GOT3 (cell line): ENCODE data around the gene HDAC10.

Experiments
- DNase-seq: peaks from one replicate; lab custom pipeline; 2025; ENCODE audit warnings: mixed read lengths; lab: John Stamatoyannopoulos, UW

Gene HDAC10, protein sequence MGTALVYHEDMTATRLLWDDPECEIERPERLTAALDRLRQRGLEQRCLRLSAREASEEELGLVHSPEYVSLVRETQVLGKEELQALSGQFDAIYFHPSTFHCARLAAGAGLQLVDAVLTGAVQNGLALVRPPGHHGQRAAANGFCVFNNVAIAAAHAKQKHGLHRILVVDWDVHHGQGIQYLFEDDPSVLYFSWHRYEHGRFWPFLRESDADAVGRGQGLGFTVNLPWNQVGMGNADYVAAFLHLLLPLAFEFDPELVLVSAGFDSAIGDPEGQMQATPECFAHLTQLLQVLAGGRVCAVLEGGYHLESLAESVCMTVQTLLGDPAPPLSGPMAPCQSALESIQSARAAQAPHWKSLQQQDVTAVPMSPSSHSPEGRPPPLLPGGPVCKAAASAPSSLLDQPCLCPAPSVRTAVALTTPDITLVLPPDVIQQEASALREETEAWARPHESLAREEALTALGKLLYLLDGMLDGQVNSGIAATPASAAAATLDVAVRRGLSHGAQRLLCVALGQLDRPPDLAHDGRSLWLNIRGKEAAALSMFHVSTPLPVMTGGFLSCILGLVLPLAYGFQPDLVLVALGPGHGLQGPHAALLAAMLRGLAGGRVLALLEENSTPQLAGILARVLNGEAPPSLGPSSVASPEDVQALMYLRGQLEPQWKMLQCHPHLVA

DNA sequence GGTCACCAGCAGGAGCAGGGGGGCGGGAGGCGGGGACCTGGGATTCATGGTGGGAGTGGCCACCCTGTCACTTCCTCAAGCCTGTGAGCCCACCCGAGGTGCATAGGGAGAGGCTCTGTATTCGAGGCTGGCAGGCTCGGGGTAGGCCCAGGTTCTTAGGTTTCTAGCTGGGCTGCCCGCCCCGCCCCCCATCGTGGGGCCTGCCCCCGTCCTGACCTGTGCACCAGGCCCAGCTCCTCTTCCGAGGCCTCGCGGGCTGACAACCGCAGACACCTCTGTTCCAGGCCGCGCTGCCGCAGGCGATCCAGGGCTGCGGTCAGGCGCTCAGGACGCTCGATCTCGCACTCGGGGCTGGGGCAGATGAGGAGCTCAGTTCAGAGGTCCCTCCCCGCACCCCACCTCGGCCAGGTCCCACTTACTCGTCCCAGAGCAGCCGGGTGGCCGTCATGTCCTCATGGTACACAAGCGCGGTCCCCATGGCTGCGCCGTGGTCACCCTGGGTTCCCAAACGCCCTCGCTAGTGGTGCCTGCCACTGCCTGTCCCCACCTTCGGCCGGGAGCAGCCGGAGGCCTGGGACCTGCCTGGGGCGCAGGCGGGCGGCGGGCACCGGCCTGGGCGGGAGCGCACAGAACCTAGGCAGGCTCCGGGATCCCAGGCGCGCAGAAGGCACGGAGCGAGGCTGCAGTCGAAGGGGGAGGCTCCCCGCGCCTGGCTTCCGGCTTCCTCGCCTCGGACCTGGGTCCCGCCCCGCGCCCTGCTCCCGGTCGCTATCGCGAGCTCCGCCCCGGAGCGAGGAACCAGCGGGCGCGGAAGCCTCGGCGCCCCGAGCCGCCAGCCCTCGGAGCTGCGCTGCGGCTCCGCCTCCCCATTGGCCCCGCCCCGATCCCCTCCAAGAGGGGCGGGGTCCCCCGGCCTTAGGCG lies at the start of gene HDAC10:
HDAC10 (minus strand) TSS at position 711 of the 922 bp plus-strand sequence; CDS start at position 478, 233 bp downstream.
- DNase-seq: no peak

DNA sequence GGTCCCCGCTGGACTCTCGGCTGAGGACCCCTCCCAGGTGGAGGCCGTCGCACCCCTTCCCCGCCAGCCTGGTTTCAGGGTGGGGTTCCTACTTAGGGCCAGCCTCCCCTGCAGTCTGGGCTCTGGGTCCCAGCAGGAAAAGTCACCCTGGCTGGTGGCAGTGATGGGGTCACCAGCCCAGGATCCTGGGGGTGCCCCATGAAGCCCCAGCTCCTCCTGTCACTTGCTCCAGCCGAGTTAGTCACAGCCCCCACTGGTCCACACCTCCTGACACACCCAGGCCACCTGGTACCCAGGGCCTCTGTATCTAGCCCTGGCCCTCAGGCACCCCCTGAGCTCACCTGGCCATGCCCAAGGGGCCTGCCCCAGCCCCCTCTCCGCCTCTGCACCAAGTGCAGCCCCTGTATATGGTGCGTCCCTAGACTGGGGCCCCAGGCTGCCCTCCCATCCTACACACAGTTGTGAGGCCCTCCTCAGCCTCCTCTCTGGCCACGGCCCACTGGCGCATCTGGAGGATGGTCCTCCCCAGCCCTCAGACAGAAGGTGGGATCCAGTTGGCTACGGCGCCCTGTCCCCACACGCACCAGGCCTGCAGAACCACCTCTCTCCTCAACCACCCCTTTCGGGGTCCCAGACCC lies 49.7 kb upstream of the HDAC10 start:
- DNase-seq: no peak

DNA sequence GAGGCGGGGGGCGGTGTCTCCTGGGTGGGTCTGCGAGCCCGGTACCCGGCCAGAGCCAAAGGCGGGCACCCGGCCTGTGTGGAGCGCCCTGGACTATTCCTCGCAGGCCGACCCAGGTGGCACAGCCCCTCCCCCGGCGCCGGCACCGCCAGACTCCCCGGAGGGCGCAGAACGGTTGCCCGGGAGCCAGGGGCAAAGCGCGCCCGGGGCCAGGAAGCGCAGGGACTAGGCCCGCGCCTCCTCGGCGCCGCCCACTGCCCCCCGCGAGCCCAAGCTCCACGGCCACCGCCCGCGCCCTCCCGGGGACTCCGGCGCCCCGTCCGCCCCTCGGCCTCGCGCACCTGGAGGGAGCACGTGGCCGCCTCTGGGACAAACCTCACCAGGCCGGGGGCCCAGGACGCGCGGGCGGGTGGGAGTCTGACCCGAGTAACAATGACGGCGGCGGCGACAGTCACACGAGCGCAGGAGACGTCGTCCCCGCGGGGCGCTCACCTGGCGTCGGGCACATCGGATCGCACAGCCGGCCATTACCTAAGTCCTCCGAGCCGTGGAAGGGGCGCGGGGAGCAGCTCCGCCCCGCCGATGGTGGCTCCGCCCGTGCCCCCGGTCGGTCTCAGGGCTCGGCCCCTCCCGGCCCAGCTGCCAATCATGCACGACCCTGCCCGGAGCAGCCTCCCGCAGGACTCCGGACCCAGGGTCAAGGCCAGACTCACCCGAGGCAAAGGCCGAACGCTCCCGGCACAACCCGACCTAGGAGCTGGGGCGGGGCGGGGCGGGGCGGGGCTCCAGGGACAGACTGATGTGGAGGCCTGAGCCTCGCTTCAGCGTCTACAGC lies 48.9 kb upstream of the HDAC10 start:
- no peak for DNase-seq

DNA sequence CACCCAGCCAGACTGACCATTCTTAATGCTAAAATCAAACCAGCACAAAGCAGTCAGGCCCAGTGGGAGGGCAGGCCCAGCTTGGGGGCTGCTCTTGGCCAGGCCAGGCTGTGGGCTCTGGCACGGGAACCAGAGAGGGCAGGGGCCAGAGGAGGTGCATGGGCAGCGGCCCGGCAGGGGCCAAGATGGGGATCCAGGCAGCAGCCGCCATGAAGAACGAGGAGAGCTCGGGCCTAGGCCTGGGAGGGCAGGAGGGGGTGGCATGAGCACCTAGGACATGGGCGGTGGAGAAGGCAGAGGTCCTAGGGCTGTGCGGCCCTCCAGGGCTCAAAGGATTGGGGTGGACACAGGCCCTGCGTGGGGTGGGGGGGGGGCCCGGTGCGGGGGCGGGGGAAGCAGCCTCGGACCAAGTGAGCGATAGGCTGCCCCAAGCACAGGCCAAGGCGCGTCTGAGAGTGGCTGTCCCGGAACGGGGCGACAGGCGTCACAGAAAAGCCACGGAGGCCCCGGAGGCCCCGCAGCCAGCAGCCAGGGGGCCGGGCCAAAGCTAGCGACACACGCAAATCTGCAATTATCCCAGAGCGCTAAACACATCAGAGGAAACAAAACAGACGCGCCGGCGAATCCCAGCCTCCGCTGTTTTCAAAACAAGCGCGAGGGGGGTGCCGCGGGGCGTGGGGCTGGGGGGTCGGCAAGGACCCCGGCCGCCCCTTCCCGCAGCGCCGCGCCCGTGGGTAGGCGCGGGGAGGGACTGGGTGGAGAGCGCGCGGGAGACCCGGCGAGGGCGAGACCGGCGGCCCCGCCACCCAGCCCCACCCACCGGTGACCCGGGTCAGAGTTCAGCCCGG lies 48.1 kb upstream of the HDAC10 start:
- no peak for DNase-seq

DNA sequence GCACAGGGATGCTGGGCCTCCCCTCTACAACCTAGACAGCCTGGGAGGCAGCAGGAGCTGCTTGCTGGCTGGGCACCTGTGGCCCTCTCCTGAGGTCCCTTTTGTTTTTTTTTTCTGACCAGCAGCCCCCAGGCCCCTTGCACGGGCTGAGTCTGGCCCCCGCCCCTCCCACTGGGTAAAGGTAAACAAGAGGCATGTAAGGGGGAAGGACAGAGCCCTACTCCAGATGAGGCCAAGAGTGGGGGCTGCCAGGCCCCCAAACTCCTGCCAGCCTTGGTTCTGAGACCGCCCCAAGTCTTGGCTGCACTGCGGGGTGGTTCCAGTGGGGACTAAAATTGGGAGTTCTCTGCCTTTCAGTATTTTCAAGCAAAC lies 47.2 kb upstream of the HDAC10 start:
- no peak for DNase-seq

DNA sequence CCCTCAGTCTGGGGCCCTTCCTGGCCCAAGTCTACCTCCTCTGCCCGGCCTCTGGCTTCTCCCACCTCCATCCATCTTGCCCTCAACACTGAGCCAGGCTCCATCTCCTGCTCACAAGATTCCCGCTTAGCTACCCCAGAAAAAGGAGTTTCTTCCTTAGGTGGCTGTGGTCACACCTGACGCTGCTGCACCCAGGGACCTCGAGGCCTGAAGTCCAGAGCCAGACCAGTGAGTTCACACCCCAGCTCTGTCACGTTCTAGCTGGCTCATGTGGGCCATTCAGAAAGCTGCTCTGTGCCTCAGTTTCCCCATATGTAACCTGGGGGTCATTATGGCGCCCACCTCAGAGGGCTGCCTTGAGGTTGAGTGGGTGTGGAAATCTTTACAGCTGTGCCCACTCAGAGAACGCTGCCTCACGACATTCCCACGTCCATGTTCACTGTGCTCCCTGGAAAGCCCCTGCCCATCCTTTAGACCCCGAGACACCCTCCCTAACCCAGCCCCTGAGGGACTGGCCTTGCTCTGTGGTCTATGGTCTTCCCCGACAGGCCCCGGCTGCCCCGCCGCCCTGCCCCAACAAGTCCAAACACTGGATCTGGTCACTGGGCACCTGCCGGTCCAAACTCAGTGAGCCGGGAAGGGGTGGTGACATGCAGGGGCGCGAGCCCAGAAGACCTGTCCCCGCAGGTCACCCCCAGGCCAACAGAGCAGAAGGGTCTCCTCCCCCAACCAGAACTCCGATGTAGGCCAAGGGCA lies 46.6 kb upstream of the HDAC10 start:
- DNase-seq: no peak

DNA sequence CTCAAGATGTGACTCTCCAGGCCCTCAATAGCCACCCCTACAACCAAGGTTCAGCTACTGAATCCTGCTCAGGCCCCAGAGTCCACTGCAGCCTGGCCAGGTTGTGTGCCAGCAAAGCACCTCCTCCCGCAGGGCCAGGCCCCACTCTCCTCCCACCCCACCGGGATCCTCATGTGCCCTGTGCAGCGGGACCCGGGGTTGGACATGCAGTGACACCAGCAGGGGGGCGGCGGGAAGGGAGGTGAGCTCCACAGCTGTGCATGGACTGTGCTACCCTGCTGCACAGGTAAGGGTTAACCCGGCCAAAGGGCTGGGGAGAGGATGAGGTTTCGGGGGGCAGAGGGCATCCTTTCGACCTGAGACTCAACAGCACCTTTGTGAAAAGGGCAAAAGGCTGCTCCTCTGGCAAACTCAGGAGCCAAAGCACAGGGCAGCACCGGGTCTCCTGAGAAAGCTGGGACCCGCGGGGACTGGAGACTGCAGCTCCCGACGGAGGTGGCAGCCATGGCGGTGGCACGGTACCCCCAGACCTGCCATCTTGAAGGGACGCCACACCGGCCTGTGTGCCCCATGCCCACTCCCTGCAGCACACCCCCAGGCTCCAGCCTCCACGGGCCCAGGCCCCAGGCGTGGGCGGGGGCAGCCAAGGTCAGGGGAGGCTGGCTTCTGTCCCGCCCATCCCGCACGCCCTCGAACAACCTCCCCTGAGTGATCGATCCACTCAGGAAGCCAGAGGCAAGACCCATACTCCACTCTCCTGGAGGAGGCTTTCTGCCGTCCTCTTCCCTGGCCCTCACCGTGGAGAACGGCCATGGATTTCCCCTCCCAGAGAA lies 45.8 kb upstream of the HDAC10 start:
- DNase-seq: no peak

DNA sequence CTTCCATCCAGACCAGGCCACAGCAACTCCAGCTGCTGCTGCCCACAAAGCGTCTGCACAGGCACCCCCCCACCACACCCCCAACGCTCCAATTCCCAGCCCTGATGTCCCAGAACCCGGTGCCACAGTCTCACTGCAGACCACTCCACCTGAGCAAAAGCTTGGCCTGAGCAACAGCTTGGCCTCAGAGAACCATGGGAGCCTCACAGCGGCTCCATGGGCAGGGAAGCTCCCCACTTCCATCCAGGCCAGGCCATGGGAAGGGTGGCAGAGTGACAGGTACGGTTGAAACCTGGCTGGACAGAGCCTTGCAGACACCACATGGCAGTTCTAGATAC lies 43.2 kb upstream of the HDAC10 start:
- DNase-seq: no peak

DNA sequence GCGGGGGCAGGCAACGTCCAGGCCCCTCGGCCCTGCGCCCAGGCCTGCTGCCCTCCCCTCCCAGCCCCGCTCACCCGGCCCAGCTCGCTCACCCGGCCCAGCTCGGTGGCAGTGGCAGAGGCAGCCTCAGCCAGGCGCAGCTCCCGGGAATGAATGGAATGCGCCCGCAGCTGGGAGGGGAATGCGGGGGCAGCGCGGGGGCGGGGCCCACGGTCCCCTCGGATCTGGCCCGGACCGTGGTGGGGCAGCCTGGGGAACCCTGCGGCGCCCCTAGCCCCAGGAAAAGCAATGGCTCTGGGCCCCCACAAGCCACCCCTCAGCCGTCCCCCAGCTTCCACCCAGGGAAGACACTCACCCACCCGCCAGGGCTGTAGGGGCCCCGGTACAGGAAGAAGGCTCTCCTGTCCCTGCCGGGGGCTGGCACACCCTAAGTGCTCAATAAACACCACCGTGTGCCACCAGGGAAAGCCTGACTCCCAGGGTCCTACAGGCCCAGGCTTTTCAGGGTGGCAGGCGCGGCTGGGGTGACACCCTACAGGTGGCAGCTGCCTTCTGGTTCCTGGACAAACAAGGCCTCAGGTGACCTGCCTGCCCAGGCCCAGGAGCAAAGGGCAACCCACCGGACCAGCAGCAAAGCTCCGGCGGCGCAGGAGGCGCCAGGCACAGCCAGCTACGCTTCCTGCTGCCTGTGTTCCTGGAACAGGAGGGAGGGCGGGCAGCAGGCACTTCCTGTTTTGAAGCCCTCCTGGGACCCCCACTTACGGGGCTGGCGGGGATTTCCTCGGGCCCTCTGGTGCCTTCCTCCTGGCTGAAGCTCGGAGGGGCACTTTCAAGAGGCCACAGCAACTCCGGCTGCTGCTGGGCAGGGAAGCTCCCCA lies 42.6 kb upstream of the HDAC10 start:
- no peak for DNase-seq

DNA sequence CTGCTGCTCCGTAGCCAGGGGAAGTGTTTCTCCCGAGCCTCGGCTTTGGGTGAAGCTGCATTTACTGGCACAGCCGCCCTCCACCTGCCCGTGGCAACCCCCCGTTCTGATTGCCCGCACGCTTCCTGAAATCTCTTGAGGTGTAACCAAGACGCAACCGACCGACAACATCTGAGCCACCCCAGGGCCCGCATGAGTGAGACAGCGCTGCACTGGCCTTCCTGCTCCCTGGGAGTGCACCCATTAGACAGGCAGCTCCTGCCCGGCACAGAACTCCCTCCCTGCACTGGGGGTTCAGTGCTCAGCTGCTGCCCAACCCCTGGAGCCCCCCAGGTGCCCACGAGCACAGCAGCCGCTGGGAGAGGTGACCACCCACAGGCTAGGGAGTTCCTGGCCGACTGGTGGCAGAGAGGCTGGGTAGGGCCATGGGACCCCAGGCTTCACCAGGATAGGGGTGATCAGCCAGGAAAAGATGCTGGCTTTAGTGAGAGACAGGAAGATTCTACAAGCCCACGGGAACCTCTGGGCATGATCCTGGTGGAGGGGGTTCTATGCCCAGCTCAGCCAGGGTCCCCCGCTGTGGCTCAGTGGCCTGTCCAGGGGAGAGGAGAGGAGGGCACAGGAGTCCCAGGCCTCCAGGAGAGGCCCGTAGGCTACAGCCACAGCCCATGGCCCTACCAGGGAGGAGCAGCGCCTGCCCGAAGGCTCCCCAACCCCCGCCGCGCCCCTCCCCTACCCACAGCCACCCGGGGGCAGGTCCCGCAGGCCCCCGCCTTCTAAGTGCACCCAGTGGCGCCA lies 41.8 kb upstream of the HDAC10 start:
- no peak for DNase-seq

DNA sequence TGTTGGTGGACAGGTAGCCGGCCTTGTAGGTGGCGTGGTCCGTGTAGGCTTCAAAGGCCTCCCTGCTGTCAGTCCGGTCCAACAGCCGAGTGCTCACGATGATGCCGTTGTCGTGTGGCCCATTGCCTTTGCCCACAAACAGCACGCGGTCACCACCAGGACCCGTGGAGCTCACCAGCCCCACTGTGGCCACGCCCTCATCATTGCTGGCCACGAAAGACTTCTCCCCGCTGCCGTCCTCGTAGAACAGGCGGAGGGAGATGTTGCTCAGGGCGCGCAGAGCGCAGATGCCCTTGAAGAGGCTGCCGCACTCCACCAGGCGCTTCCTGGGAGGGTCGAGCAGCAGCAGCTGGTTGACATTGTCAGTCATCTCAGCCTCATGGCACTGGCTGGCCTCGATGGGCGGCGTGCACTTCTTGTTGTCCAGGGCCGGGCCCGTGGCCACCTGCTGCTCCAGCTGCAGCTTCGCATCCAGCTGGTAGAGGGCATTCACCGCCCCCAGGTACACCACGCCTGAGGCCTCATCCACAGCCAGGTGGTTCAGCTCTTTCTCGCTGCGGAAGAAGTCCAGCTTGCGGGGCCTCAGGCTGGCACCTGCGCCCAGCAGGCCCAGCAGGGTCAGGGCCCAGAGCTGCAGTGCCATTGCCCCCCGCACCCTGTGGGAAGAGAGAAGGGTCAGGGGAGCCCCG lies 39.0 kb upstream of the HDAC10 start:
- no peak for DNase-seq

DNA sequence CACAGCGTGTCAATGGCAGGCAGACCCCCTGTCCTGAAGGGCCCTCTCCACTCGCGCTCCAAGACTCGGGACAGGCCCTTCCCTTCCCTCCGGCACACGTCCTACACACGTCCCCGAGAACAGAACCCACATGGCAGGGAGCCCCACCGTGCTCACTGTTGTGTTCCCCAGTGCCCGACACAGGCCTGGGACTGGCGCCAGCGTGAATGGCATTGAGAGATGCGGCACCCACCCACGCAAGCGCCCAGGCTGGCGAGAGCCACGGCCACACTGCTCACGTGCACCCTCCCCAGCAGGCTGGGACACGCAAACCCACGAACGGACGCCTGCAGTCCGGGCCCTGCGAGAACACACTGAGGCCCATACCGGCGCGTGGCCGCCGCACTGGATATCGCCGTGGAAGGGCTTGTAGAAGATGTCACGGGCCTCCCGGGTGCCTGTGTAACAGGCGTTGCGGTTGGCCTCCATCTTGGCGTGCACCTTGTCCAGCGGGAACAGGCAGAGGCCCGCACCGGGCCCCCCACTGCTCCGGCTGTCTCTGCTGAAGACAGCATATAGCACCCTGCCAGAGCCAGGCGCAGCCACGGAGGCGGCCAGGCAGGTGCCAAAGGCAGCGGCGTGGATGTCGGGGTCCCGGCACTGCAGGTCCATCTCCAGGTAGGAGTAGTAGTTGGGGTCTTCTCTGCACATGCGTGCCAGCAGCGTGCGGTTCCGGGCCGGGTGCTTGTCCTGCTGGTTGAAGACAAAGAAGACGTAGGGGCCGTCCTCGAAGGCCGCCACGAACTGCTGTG lies 38.3 kb upstream of the HDAC10 start:
- DNase-seq: no peak

DNA sequence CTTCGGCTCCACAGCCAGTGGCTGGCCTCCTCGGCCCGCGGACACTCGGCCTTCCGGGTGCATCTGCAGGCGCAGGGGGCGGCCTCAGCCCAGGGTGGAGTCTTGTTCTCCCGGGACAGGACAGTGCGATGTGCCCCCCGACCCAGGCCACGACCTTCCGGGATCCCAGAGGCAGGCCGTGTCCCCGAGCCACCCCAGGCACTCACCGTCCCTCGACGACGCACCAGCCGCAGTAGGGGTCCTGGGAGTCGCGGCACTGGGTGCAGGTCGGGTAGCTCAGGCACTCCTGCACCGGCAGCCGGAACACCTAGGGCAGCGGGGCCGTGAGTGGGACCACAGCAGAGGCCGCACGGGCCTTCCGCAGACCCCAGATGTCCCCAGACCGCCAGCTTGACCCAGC lies 36.7 kb upstream of the HDAC10 start:
- no peak for DNase-seq

DNA sequence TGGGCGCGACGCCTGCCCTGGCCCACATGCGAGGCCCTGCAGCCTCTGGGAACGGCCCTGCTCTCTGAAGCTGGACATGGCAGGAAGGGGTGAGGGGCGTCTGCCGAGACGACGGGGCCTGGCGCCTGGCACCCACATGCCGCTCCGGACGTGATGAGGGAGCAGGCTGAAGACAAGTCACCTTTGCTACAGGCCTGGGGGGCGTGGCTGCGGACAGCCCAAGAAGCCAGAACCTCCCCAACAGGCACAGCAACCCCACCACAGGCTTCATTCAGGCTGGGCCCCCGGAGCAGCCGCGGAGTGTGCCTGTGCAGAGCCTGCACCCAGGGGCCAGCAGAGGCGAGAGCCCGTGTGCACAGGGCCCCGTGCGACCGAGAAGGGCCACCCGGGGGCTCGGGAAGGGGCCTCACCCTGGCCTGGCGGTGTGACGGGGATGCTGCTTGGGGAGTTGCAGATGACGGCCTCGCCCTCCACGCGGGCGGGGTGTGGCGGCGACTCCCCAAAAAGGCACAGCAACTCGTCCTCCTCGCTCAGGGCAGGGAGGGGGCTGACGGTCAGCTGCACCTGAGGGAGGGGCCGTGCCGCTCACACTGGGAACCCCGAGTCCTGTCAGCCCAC lies 35.7 kb upstream of the HDAC10 start:
- DNase-seq: no peak

DNA sequence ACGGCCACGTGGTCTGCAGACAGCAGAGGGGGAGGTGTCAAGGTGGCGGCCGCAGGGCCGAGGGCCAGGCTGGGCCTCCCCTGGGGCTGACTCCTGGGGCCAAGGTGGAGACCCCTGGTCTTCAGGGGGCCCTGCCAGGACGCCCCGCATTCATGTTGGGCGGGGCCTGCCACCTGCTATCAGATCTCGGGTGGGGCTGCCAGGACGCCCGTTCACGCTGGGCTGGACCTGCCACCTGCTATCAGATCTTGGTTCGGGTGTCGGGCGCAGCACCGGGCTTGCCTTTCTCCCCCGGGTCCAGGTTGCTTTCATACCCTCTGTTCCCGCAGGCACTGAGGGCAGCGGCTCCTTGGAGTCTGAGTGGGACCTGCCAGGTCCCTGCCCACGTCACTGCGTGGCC lies 35.2 kb upstream of the HDAC10 start:
- no peak for DNase-seq
